ENCODE results near the gene NDUFA8.

Gene NDUFA8

DNA sequence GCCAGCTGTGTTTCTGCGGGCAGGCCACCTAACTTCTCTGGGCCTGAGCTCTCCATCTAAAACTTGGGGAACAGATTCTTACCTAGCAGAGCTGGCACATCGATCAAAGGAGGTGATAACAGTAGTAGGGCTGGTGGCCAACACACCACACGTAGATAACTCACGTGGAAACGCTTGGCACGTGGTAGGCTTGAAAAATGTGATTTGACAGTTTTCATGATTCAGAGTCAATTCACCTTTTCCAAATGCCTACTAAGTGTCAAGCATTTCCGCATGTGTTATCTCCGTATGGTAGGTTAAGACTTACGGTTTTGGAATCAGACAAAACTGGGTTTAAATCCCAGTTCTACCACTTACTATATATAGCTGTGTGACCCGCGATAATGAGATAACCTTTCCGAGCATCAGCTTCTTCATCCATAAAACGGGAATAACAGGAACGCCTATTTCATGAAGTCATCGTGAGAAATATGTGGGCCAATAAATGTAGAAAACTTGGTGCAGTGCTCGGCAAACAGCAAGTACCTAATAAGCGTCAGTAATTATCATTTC, 25.5 kb downstream of the NDUFA8 start:
- DNase-seq = no peak

DNA sequence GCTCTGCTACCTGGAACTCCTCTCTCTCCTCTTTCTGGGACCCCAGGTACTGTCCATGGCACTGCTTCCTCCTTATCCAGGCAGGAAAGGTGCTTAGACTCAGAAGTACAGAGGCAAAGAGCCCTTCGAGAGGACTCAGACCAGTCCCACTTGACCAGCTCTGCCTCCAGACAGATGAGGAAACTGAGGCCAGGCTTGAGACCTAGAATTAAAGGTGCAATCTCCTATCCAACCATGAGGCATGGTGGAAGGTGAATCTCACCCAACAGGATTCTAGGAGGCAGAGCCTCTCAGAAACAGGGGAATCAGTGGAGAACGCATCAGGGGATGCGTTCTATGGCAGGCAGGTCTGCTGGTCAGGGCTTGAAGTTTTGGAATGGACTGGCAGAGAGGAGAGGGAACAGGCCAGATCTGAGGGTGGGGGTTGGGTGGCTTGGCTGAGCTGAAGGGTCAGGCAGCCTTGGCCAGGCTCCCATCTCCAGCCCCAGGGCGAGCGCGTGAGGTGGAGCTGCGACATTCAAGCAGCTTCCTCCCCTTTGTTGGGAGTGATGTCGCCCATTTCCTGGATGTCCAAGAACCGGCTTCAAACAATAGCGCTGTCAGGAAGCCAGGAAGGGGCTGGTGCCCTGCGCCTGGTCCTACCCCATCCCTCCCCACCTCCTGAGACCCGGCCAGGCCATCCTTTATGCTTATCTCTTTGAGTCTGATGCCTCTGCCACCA, 26.2 kb downstream of the NDUFA8 start:
- no peak for DNase-seq

DNA sequence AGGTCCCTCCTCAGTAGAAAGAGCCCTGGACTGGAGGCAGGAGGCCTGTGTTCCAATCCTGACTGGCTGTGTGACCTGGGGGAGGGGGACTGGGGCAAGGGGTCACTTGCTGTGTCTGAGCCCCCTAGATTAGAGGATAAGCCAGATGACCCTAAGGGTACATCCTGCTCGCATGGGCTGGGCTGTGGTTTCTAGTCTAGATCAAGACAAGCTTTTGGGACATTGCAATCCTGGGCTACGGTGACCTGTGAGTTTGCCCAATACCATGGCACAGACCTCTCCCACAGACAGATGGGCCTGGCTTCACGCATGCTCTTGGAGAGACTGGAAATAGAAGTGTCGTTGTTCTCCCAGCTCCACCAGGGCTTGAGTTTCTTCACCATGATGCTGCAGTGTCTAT, 27.0 kb downstream of the NDUFA8 start:
- DNase-seq = no peak

DNA sequence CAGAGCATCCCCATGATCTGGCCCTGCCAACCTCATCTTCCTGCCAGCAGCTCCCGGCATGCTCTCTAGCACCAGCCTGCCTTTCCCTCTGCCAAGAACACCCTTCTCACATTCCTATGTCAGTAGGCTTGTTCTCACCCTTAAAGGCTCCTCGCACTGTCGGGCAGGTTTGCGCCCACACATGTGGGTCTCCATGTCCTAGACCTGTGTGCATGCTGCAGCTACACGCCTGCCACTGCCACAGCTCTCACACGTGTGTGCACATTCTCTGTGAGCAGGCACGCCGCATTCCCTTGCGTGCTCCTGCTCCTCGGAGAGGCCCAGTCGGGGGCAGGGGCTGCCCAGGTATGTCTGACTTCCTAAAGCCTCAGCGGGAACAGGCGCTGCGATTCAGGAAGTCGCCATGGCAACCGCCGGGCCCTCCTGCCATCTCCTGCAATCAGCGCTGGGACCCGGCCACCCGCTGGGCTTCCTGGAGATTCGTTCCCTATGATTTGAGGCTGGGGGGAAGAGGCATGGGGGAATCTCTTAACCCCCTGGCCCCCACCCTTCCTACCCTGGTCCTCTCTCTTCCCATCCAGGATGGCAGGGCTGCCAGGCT, 28.1 kb downstream of the NDUFA8 start:
- peak; percentile 15 for DNase-seq

DNA sequence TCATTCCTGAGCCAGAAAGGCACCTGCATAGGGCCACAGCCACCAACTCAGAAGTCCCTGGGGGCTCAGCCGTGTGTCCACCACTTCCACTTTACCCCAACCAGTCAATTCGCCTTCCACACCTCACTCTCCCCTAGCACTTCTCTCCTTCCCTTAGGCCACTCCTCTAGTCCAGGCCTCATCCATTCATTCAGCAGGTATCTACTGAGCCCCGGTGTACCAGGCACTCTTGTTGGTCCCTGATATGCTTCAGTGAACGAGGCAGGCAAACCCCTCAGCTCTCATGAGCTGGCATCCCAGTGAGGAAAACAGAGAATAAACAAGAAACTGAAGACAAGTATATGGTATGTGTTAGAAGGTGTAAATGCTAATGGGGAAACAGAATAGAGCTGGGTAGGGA, 28.7 kb downstream of the NDUFA8 start:
- no peak for DNase-seq

DNA sequence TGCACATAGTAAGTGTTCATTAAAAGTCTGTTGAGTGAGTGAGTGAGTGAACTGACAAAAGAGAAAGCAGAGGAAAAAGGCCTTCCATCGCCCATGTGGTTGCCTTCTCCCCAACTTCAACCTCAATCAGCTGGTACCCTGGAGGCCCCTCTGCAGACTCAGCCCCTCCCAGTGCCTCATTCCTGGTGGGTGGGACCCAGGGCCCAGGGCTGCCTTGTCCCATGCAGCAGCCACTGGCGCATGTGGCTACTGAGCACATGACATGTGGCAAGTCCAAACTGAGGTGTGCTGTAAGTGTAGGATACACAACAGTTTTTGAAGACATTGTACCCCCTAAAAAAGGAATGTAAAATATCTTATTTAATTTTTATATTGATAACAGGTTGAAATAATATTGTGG, 29.6 kb downstream of the NDUFA8 start:
- no peak for DNase-seq

DNA sequence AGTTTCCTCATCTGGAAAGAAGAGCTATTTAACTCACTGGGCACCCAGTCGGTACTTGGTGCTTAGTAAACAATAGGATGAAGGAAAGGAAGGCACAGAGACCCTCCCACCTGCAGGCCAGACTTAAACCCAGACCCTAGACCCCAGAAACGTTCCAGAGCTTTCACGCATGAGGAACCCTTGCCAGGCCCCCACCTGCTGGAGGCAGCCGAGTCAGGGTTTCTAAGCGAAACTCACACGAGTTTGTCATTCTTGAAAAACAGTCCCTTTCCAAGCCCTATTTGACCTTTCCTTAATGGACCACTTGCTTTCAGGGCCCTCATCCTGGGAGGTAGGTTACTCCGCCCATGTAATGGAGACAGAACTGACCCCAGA, 30.6 kb downstream of the NDUFA8 start:
- DNase-seq = no peak

DNA sequence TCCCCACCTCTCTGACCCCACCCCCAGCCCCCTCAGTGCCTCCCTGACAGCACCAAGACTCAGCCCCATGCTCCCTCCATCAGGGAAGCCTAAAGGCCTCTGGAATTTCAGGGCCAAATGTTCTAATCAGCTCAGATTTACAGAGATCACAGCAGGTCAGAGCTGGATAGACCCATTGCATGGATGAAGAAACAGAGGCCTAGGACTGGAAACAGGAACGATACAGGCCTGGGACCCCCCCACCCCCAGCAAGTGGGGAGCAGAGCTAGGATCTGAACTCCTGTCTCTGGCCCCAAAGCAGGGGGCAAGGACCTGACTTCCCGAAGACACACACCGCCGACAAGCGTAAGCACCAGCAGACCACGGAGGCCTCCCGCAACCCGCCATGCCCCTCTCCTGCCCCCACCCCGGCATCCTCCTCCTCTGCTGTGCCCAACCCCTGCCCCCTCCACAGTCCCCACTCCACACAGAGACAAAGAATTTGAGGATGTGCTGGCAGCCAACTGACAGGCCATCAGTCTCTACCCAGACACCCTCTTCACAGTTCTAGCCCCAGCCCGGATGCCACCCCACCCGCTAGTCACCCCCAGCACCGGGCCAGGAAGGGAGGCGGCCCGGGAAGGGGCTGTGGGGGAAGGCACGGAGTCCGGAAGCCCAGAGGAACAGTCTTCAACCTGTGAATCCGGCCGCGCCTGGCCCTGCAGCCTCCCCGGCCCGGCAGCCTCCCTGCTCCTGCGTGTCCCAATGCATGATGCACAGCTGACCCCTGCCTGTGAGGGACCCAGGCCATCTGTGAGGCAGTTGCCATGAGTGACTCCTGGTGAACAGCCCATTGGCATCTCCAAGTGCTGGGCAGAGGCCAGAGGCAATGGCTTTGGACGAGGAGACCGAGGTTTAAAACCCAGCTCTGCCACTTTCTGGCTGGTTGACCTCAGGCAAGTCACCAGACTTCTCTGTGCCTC, 31.3 kb downstream of the NDUFA8 start:
- DNase-seq = no peak

DNA sequence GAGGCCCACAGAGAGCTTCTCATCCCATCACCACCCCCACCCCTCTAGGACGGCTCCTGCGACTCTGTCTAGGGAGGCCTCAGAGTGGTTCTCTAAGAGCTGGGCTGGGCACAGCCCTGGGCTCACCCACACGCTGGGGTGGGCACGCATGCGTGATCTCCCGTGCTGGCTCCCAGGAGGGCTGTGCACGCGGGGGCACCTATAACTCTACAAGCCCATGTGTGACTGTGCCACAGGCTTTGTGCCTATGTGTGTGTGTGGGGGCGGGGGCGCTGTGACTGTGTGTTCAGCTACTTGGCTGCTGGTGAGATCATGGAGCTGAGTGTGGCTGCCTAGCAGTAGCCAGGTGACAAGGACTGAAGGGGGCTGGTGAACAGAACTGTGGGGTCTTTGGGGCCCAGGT, 32.2 kb downstream of the NDUFA8 start:
- DNase-seq = peak; percentile 22

DNA sequence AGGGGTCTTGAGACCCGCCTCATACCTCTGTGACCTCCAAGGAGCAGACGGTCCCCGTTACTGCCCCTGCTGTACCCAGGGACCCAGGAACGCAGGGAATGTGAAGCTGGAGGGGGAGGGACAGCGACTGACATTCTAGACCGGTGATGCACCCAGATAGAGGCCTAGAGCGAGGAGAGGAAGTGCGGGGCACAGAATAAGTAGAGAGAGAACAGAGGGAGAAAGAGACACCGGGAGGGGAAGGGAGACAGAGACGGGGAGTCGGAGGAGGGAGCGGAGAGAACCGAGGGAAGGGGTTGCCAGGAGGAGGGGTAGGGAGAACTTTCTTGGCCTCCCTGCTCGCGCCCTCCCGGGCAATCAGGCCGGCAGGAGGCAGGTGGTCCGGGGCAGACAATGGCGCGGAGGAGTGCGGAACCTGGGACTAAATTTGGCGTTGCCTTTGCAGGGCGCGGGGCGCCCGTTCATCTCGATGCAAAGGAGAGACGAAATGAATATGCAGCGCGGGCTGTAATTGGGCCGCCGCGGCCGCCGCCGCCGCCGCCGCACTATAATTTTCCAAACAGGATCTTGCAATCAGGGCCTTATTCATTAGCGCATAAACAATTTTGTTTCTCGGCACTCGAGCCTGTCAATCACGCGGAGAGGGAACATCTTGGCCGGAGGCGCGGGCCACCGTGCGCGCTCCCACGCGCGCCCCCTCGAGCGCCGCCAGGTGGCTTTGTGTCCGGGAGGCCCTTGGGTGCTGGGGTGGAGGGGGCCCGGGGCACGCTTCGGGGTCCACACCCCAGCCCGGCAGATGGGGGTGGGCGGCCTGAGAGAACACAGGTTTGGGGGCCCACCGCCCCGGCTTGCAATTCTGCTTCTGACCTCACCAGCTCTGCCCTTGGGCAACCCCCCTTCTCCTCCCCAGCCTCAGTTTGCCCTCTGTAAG, 33.0 kb downstream of the NDUFA8 start:
- DNase-seq = no peak

DNA sequence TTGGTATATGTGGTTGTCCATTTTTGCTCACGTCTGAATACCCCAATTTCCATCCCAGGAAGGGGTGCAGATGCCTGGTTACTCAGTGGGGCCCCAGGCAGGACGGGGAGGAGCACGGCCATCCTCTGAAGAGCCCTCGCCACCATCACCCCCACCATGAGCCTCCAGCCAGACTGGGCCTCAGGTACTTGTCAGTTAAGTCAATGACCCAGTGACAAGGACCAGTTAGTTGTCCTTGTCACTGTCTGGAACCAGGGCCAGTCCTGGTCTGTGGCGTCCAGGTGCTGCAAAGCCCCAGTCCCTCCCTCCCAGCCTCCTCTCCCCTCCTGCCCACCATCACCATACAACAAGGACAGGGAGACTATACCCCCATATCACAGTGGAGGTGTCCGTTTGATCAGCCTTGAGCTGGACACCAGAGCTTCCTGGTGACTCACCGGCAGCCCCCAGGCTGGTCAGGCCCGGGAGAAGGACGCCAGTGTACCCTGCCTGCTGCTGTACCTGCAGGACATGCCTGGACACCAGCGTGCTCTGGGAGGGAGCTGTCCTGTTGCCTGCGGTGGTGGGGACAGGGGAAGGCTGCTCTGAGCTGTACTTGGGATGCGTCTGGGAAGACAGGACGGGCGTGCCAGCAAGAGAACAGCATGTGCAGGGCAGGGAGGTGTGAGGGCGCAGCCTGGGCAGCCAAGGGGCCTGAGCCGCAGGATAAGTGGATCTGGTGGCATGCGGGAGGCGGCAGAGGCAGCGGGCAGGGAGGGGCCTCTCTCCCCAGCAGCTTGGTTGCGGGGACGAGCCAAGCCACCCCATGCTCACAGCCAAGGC, 33.9 kb downstream of the NDUFA8 start:
- DNase-seq = no peak

DNA sequence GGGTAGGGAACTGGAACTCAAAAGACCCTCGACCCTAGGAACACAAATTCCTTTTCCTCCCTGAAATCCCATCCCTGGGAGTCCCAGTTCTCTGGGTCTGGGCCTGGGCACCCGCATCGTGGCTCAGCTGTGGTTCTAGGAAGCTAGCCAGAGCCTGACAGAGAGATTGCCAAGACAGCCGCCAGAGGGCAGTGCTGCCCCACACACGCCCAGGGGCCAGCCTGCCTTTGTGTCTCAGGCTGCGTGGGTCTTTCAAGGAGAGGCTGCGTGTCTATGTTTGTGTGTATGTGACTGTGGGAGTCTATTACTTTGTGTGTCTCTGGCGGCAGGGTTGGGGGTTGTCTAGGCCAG, 34.4 kb downstream of the NDUFA8 start:
- DNase-seq = peak; percentile 80

DNA sequence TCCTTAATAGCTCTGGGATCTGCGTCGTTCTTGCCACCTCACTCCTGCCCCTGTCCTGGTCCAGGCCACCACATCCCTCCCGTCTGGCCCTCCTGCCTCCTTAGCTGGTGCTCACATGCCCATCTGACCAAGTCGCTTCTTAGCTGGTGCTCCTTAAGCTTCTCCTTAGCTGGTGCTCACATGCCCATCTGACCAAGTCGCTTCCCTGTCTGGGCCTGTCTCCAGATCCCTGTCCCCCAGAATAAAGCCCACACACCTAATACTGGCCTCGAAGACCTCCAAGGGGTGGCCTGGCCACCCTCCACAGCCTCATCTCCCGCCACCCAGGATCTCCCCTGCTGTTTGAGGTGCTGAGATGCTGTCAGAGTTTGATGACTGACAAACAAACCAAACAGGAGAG, 35.1 kb downstream of the NDUFA8 start:
- DNase-seq = no peak

DNA sequence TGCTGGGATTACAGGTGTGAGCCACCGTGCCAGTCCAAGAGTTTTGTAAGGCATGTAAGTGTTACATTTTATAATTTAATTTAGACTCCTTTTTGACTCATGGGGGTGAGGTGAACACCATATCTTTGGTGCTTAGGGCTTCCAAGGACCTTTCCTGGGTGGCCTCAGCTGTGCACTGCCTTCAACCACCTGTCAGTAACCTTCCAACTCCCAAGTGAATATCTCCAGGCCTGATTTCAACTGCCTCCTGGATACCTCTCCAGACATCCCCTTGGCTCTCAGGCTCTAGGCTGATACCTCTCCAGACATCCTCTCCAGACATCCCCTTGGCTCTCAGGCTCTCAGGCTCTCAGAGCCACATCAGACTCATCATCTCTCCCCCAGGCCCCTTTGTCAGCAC, 35.5 kb downstream of the NDUFA8 start:
- peak; percentile 6 for DNase-seq

DNA sequence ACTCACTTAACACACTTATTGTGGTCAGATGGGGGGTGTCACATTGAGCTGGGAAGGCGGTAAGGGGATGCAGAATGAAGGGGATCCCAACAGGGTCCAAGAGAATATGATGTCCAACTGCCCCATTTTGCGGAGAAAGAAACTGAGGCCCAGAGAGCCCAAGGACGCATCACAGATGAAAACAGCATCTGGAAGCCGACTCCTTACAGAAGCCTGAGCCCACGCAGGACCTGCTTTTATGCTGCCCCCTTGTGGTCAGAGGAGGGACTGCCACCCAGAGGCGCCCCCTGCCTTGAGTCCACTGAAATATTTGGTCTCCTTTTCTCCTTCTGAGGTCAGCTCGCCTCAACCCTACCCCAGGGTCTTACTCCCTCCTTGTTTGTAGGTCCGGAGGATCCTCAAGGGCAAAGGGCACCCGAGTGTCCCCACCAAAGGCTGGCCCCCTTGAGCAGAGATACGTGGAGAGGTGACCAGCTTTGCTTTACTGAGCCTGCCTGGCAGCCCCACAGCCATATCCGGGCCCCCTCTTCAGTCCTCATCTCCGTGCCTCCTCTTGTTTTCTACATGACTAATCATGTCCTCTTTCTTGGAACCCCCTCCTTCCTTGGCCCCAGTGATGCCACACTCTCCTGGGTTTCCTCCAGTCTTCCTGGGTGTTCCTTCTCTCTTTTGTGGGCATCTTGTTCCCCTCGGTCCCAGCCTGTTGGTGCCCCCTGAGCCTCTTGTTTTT, 36.5 kb downstream of the NDUFA8 start:
- peak; percentile 82 for DNase-seq

DNA sequence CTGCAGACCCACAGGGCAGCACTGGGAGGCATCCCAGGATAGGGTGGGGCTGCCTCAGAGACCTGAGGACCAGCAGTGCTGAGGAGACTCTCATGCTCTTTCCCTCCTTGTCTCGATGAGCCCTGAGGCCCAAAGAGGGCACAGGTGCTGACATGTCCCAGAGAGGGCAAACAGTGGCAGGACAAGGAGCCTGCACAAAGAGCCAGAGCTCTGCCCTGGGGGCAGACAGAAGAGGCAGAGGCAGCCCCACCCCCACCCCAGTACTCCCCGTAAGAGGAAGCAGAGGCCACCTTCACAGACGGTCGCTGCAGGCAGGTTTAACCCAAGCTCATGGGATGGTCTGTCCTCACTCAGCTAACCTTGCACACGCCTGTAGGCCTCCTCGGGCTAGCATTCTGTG, 37.1 kb downstream of the NDUFA8 start:
- no peak for DNase-seq

DNA sequence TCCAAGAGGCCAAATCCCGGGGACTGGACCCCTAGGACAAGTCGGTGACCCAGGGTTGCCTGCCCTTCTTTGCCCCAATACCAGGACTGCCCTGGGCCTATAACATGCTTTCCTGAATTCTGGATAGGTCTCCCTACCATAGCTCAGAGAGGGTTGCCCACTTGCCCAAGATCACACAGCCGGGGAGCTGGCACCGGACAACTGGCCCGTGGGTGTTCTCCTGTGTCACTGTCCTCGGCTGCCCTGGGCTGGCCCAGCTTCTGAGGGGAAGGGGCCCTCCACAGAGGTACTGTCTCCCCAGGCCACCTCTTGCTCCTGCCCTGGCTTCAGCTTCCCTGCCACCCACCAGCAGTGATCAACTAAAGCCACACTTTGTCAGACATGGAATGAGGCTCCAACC, 37.6 kb downstream of the NDUFA8 start:
- DNase-seq = no peak

DNA sequence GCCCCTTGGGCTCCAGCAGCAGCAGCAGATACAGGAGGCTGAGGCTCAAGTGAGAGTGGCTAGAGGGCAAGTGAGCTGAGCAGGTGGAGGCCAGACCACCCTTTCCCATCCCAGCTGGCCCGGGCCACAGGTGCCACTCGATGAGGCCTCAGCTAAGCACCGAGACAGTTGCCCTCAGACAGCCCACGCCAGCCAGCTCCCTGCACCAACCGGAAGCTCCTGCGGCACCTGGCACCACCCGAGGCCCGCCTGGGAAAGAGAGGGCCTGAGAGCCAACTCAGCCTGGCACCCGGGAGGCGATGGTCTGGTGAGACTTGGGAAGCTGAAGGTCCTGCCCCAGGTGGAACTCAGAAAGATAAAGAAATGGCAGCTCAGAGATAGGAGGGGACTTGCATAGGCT, 38.2 kb downstream of the NDUFA8 start:
- no peak for DNase-seq

DNA sequence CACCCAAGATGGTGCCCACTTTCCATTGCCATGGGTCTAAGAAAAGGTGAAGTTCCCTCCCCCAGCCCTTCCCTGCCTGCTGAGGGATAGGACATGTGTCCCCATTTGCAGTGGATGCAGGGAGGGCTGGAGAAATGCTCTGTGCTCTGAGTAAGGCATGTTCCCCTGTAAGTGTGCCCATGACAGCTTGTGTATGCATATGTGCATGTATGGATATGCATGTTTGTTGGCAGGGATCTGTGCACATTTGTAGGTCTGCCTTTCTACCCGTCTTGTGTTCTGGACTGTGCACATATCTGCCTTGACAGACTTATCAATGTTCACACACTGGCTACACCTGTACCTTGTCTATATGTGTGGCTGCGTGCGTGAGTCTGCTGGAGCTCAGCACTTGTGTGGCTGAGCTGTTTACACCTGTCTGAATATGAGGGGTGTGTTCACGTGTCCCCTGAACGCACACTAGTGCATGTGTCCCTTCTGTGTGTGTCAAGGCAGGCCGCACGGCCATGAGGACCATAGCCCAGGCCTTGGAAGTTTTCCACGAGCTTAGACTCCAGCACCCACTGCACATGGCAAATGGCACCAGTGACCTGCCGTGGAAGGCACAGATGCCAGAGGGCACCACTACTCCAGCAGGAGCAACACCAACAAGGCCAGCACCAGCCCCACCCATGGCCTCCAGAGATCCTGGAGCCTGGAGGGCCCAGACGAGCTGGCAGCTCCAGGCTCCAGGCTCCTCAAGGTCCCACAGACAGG, 39.1 kb downstream of the NDUFA8 start:
- DNase-seq = no peak

DNA sequence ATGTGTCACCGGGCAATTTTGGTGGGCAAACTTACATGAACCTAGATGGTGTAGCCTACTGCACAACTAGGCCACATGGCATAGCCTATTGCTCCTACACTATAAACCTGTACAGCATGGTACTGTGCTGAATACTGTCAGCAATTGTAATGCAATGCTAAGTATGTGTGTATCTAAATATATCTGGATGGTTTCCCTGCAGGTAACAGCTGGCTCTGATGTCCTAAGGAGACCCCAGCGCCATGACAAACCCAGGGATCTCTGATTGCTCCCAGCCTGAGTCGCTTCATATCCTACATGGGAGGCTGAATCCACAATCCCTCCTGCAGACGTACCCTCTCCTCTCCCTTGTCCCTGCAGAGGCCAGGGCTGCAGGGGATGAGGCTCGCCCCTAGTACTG, 39.9 kb downstream of the NDUFA8 start:
- no peak for DNase-seq

All from NCI-H82 (cell line).